Stimulated activated CD4-positive, alpha-beta T cell treated with anti-CD3 and anti-CD28 coated beads, Interleukin-4, amount 100 ng/mL, for 24 hours (primary cell): Measurements from ENCODE around the gene TES.
A peak's percentile ranks its signal among the peaks of the same experiment; 100 is the strongest.
"Not testable (repeated sequence)": the region's sequence is repeated elsewhere in the genome, so short reads cannot be mapped to it uniquely, and the experiment has no call there.

ENCODE experiments used
- DNase-seq: peaks from one replicate; pipeline ENCODE4 v3.0.0-alpha.2; 2020

TES gene, protein sequence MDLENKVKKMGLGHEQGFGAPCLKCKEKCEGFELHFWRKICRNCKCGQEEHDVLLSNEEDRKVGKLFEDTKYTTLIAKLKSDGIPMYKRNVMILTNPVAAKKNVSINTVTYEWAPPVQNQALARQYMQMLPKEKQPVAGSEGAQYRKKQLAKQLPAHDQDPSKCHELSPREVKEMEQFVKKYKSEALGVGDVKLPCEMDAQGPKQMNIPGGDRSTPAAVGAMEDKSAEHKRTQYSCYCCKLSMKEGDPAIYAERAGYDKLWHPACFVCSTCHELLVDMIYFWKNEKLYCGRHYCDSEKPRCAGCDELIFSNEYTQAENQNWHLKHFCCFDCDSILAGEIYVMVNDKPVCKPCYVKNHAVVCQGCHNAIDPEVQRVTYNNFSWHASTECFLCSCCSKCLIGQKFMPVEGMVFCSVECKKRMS

GRCh38 chr7:116210345-116211005 is at the start of gene TES:
Gene TES, plus strand, starts transcription at chr7:116210539. Its CDS starts 169 bp downstream, at chr7:116210708.
- DNase-seq: peak; percentile 67

GRCh38 chr7:116161728-116162127 is 48.6 kb upstream of the TES start:
- DNase-seq: no peak

DNA sequence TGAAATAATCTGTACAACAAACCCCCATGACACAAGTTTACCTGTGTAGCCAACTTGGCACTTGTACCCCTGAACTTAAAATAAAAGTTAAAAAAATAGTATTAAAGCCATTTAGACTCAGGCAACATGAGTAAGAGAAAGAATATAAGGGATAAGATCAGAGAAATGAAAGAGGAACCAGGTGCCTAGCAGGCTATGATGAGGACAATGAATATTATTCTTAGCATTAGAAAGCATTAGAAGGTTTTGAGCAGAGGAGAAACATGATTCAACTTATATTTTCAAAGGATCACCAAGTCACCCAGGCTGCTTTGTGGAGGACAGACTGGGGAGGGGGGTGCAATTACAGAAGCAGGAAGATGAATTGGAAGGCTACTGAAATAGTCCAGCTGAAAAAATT is 48.1 kb upstream of the TES start:
- no peak for DNase-seq

DNA sequence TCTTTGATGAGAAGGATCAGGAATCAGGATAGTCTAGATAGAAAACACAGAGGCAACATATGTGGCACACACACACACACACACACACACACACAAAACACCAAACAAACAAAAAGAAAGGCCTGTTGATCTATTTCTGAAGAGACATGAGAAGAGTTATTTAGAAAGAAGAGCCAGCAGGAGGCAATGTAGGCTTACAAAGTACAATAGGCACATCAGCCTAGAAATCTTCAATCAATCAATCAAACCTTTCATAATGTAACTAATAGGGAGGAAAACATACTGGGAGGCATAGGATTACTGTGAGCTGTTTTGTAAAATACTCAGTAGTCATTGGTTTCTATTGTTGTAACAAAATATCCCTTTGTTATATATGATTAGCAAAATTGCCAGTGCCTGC is 47.3 kb upstream of the TES start:
- no peak for DNase-seq

GRCh38 chr7:116164552-116165306 is 45.6 kb upstream of the TES start:
- no peak for DNase-seq

DNA sequence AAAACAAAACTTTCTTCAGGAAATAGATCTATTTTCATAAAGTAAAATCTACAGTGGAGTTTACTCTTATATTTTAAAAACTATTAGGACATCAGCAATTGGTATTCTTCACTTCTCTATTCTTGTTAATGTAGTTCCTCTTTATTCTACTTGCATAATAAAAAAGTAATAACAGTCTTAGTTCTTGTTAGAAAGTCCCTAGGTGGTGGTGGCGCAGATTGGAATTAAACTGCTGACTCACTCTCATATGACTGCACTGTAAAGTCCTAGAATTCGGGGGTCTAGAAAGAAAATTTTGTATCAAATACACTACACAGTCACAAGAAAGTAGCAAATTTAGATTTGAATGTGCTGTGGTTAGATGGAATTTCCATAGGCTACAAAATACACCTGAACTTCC is 44.6 kb upstream of the TES start:
- DNase-seq: no peak

GRCh38 chr7:116166156-116166555 is 44.2 kb upstream of the TES start:
- DNase-seq: no peak

DNA sequence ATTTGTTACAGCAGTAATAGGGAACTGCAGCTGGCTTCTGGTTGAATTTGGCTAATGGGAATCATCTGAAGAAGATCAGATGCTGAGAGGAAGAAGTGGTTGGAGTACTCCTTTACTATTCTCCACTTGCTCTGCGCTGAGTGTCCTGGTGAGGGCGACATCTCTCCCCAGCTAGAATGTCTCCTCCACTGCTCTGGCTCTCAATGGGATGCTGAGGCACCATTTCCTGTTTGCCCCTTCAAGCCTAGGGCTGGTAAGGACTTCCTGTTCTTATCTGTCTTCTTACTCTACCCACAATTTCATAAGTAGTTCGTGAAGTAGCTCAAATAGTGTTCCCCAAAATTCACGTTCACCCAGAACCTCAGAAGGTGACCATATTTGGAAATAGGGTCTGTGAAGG is 43.2 kb upstream of the TES start:
- peak; percentile 10 for DNase-seq

- no peak for DNase-seq
Observed at GRCh38 chr7:116169060-116169459, 41.3 kb upstream of the TES start.

DNA sequence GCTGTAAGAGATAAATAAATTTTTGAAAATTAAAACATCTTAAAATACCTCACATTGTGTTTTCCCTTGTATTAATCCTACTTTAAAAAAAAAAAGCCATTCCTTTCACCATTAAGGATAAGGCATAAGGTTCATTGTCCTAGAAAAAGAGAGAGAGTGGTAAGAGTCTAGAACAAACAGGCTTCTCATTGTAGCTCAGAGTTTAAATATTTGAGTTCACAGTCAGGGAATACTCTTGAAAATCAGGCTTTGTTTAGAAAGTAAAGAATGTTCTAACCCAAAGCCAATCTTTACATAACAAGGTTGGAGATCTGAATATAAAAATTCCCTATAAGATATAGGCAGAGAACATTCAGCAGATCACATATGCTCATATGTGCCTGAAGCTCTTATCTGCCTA is 40.2 kb upstream of the TES start:
- no peak for DNase-seq

GRCh38 chr7:116171094-116171493 is 39.2 kb upstream of the TES start:
- no peak for DNase-seq

DNA sequence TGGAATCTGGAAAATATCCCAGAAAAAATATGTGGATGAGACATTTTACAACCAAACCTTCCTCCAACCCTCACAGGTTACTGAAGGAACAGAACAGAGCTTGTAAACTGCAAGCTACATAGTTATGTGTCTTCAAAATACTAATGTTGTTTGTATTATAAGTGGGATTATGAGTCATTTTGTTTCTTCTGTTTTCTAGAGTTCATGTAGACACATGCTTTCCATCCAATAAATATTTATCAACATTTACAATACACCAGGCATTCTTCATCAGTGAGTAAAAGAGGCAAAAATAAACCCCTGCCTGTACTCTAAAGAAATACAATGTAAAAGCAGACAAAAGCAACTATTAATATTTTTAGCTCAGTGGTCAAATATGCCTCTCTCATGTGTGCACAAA is 38.0 kb upstream of the TES start:
- DNase-seq: no peak

DNA sequence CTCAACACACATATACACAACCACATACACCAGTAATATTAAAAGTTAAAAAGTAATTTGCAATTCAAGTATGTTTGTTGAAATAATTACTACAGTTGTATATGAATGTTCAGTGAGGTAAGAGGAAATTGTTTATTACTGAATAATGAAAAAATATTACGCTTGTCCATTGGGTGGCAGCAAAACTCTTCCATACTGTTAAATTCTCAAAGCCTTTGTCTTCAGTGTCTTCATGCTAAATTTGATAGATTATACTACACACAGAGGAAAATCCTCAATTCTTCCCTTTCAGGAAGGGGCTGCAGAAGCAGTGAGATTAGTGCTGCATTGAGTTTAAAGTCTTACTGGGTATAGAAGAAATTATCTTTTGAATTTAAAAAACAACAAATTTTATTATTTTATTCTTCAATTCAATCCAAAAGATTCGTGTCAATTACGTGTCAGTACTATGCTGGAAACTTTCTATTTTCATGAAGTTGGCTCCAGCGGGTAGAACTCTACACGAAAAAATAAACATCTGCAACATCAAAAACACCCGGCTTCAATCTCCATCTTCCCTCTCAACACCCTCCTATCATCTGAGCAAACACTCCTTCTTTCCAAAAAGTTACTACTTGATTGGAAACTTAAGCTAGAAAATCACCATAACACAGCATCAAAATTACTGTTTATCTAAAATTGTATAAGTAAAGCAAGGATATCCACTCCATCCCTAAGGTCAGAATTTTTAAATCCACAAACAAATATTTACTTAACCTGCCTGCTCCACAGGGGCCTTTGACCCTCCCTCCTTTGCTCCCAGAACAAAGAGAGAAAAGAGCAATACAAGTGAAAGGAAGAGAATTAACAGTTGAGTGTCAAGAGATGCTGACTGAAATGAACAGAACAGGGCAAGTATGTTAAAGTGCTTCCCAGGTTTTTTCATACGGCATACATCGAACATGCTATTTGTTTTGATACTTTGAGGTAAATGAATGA is 37.0 kb upstream of the TES start:
- peak; percentile 39 for DNase-seq

GRCh38 chr7:116175095-116175494 is 35.2 kb upstream of the TES start:
- not testable (repeated sequence) for DNase-seq

- DNase-seq: no peak
Observed at GRCh38 chr7:116176226-116176625, 34.1 kb upstream of the TES start.

DNA sequence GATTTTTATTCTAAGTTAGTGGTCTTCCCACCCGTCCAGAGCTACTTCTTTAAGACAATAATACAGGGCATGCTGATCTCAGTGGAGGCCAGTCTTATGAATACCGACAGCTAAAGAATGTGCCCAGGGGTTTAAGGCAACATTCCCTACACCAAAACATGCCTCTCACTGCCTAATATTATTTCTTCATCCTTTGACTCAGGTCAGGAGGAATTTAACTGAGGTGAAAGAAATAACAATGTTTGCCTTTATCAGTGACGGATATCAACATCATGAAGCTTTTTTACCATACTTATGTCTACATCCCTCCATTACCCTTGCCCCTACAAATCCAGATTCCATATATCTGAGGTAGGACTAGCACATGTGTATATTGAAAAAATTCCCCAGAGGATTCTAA is 33.3 kb upstream of the TES start:
- DNase-seq: no peak

GRCh38 chr7:116180302-116180701 is 30.0 kb upstream of the TES start:
- DNase-seq: peak; percentile 32

GRCh38 chr7:116182023-116182422 is 28.3 kb upstream of the TES start:
- no peak for DNase-seq

GRCh38 chr7:116185450-116185849 is 24.9 kb upstream of the TES start:
- no peak for DNase-seq

DNA sequence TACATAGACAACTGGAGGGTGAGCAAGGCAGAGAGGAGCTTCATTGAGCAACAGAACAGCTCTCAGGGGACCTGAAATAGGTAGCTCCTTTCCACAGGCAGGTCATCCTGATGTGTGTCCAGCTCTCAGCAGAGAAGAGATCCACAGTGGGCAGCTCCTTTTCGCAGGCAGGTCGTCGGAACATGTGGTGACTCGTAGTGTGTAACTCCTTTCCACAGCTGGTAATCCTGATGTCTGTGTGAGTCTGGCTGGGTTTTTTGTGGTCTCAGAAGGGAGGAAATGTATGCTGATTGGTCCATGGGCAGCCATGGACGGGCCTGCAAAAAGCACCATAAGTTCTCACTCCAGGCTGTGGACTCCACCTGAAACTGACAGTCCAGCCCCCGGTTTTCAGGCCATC is 24.4 kb upstream of the TES start:
- no peak for DNase-seq

DNA sequence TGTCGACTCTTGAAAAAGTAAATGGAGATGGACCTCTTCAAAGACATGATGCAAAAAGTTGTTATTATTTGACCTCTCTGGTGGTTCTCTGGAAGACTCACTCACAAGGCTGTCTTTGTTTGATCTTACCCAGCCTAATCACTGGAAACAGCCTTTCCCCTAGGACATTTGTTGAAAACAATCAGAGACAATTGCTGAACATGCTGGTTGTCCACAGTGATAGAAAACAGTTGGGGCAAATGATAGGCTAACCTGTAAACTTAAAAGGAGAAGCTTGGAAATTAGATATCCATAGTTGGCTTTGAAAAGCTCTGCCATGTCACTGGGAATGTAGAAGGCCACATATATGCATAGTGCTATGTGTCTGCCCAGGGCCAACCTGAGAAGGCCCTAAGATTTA is 22.9 kb upstream of the TES start:
- no peak for DNase-seq

GRCh38 chr7:116193329-116194087 is 16.8 kb upstream of the TES start:
- DNase-seq: no peak
